HEK293 (cell line): ENCODE measurements around the gene N4BP3.

Source experiments
- FEZF1 ChIP-seq: fragments of 450-650 bp; formaldehyde crosslinking; IDR thresholded peaks from 2 replicates; pipeline ENCODE4 v1.5.1; 2016; ENCODE audit warnings: missing biosample characterization, missing genetic modification characterization
- GFI1B ChIP-seq: fragments of 450-650 bp; formaldehyde crosslinking; IDR thresholded peaks from 2 replicates; pipeline ENCODE4 v1.5.1; 2016; ENCODE audit warnings: missing biosample characterization, missing genetic modification characterization
- GLIS2 ChIP-seq: fragments of 450-650 bp; formaldehyde crosslinking; IDR thresholded peaks from 2 replicates; pipeline ENCODE4 v1.5.1; 2016; ENCODE audit warnings: missing biosample characterization, missing genetic modification characterization
- IKZF3 ChIP-seq: fragments of 450-650 bp; IDR thresholded peaks from 2 replicates; pipeline ENCODE4 v1.5.0; 2018; ENCODE audit warnings: missing biosample characterization, mild to moderate bottlenecking, missing genetic modification characterization, moderate library complexity
- KLF10 ChIP-seq: fragments of 450-650 bp; IDR thresholded peaks from 2 replicates; pipeline ENCODE4 v1.5.1; 2018; ENCODE audit warnings: missing biosample characterization, mild to moderate bottlenecking, missing genetic modification characterization
- OSR2 ChIP-seq: fragments of 450-650 bp; formaldehyde crosslinking; IDR thresholded peaks from 2 replicates; pipeline ENCODE4 v1.5.1; 2016; ENCODE audit warnings: missing biosample characterization, missing genetic modification characterization
- PATZ1 ChIP-seq: fragments of 450-650 bp; formaldehyde crosslinking; IDR thresholded peaks from 2 replicates; pipeline ENCODE4 v1.5.1; 2016; ENCODE audit warnings: missing biosample characterization, missing genetic modification characterization
- SCRT1 ChIP-seq: fragments of 450-650 bp; formaldehyde crosslinking; IDR thresholded peaks from 2 replicates; pipeline ENCODE4 v1.5.1; 2016; ENCODE audit warnings: missing biosample characterization, missing genetic modification characterization, borderline replicate concordance
- SCRT2 ChIP-seq: fragments of 450-650 bp; formaldehyde crosslinking; IDR thresholded peaks from 2 replicates; pipeline ENCODE4 v1.5.1; 2016; ENCODE audit warnings: missing biosample characterization, missing genetic modification characterization
- TSHZ1 ChIP-seq: fragments of 450-650 bp; formaldehyde crosslinking; IDR thresholded peaks from 2 replicates; pipeline ENCODE4 v1.5.1; 2016; ENCODE audit warnings: missing biosample characterization, missing genetic modification characterization, borderline replicate concordance
- ZBTB10 ChIP-seq: fragments of 450-650 bp; formaldehyde crosslinking; IDR thresholded peaks from 2 replicates; pipeline ENCODE4 v1.5.1; 2016; ENCODE audit warnings: missing biosample characterization, missing genetic modification characterization
- ZBTB48 ChIP-seq: fragments of 450-650 bp; formaldehyde crosslinking; IDR thresholded peaks from 2 replicates; pipeline ENCODE4 v1.5.1; 2016; ENCODE audit warnings: missing biosample characterization, missing genetic modification characterization
- ZBTB8A ChIP-seq: fragments of 450-650 bp; formaldehyde crosslinking; IDR thresholded peaks from 2 replicates; pipeline ENCODE4 v1.5.1; 2016; ENCODE audit warnings: missing biosample characterization, missing genetic modification characterization
- ZEB2 ChIP-seq: fragments of 450-650 bp; formaldehyde crosslinking; IDR thresholded peaks from 2 replicates; pipeline ENCODE4 v1.5.1; 2016; ENCODE audit warnings: missing biosample characterization, missing genetic modification characterization
- ZIC2 ChIP-seq: fragments of 450-650 bp; formaldehyde crosslinking; IDR thresholded peaks from 2 replicates; pipeline ENCODE4 v1.5.1; 2016; ENCODE audit warnings: missing biosample characterization, missing genetic modification characterization
- ZNF10 ChIP-seq: fragments of 450-650 bp; formaldehyde crosslinking; IDR thresholded peaks from 2 replicates; pipeline ENCODE4 v1.5.1; 2017; ENCODE audit warnings: missing biosample characterization, missing genetic modification characterization
- ZNF132 ChIP-seq: fragments of 450-650 bp; formaldehyde crosslinking; IDR thresholded peaks from 2 replicates; pipeline ENCODE4 v1.5.1; 2017; ENCODE audit warnings: missing biosample characterization, missing genetic modification characterization, borderline replicate concordance
- ZNF18 ChIP-seq: fragments of 450-650 bp; formaldehyde crosslinking; IDR thresholded peaks from 2 replicates; pipeline ENCODE4 v1.5.1; 2016; ENCODE audit warnings: missing biosample characterization, missing genetic modification characterization
- ZNF248 ChIP-seq: fragments of 450-650 bp; formaldehyde crosslinking; IDR thresholded peaks from 2 replicates; pipeline ENCODE4 v1.5.1; 2017; ENCODE audit warnings: missing biosample characterization, missing genetic modification characterization
- ZNF354C ChIP-seq: fragments of 450-650 bp; formaldehyde crosslinking; IDR thresholded peaks from 2 replicates; pipeline ENCODE4 v1.5.1; 2016; ENCODE audit warnings: missing biosample characterization, missing genetic modification characterization, low read depth, borderline replicate concordance
- ZNF394 ChIP-seq: fragments of 450-650 bp; formaldehyde crosslinking; IDR thresholded peaks from 2 replicates; pipeline ENCODE4 v1.5.1; 2016; ENCODE audit warnings: missing biosample characterization, missing genetic modification characterization, mild to moderate bottlenecking, moderate library complexity, borderline replicate concordance
- ZNF416 ChIP-seq: fragments of 450-650 bp; formaldehyde crosslinking; IDR thresholded peaks from 2 replicates; pipeline ENCODE4 v1.5.1; 2016; ENCODE audit warnings: missing biosample characterization, missing genetic modification characterization
- ZNF561 ChIP-seq: fragments of 450-650 bp; IDR thresholded peaks from 2 replicates; pipeline ENCODE4 v1.5.1; 2018; ENCODE audit warnings: missing biosample characterization, missing genetic modification characterization, borderline replicate concordance
- ZNF596 ChIP-seq: fragments of 450-650 bp; IDR thresholded peaks from 2 replicates; pipeline ENCODE4 v1.5.0; 2018; ENCODE audit warnings: missing biosample characterization, mild to moderate bottlenecking, missing genetic modification characterization, moderate library complexity
- ZNF610 ChIP-seq: fragments of 450-650 bp; formaldehyde crosslinking; IDR thresholded peaks from 2 replicates; pipeline ENCODE4 v1.5.1; 2016; ENCODE audit warnings: missing biosample characterization, missing genetic modification characterization, borderline replicate concordance
- ZNF747 ChIP-seq: fragments of 450-650 bp; formaldehyde crosslinking; IDR thresholded peaks from 2 replicates; pipeline ENCODE4 v1.5.1; 2016; ENCODE audit warnings: missing biosample characterization, missing genetic modification characterization
- ZSCAN30 ChIP-seq: fragments of 450-650 bp; IDR thresholded peaks from 2 replicates; pipeline ENCODE4 v1.5.1; 2018; ENCODE audit warnings: missing biosample characterization, mild to moderate bottlenecking, missing genetic modification characterization, moderate library complexity
- ZXDB ChIP-seq: fragments of 450-650 bp; formaldehyde crosslinking; IDR thresholded peaks from 2 replicates; pipeline ENCODE4 v1.5.1; 2016; ENCODE audit warnings: missing biosample characterization, missing genetic modification characterization

The N4BP3 gene

GRCh38 chr5:178120607-178121357 lies 7.5 kb downstream of the N4BP3 start (continued):
- peak; percentile 33; the same call in 1 of the 2 replicates for TF ChIP-seq TSHZ1 (tag by site-specific recombination)
- peak; percentile 79 for TF ChIP-seq GLIS2 (tag by site-specific recombination)
- peak; percentile 79; the same call in 1 of the 2 replicates for TF ChIP-seq ZSCAN30 (tag by site-specific recombination)
- TF ChIP-seq IKZF3, result peak; percentile 34; the same call in 1 of the 2 replicates
- peak; percentile 79 for TF ChIP-seq SCRT2
- TF ChIP-seq OSR2 (tag by site-specific recombination), result 0 out of 2 replicates have a peak, but pooled peaks have one; percentile 18
- peak; percentile 94 for TF ChIP-seq ZNF10 (tag by site-specific recombination)
- TF ChIP-seq KLF10 (tag by site-specific recombination), result peak; percentile 20; the same call in 1 of the 2 replicates
- TF ChIP-seq ZBTB10 (tag by site-specific recombination), result 0 out of 2 replicates have a peak, but pooled peaks have one; percentile 12
- no peak for TF ChIP-seq FEZF1 (tag by site-specific recombination)
- TF ChIP-seq ZBTB48 (tag by site-specific recombination), result peak; percentile 24; the same call in 1 of the 2 replicates
- peak; percentile 47 for TF ChIP-seq SCRT1 (tag by site-specific recombination)
- no peak for TF ChIP-seq ZNF354C (tag by site-specific recombination)
- no peak for TF ChIP-seq ZNF596 (tag by site-specific recombination)
- TF ChIP-seq GFI1B (tag by site-specific recombination), result no peak
- TF ChIP-seq ZEB2 (tag by site-specific recombination), result peak; percentile 51; the same call in 1 of the 2 replicates
- no peak for TF ChIP-seq ZNF132 (tag by site-specific recombination)
- peak; percentile 44; the same call in 1 of the 2 replicates for TF ChIP-seq ZNF394 (tag by site-specific recombination)
- no peak for TF ChIP-seq ZNF248 (tag by site-specific recombination)
- peak; percentile 82; the same call in 1 of the 2 replicates for TF ChIP-seq ZNF561 (tag by site-specific recombination)
- TF ChIP-seq ZNF610, result peak; percentile 99
- TF ChIP-seq ZXDB, result peak; percentile 31; the same call in 1 of the 2 replicates
- peak; percentile 77 for TF ChIP-seq ZBTB8A
- TF ChIP-seq PATZ1 (tag by site-specific recombination), result peak; percentile 67
- TF ChIP-seq ZNF747, result no peak
- peak; percentile 89 for TF ChIP-seq ZIC2 (tag by site-specific recombination)
- no peak for TF ChIP-seq ZNF18 (tag by site-specific recombination)
- TF ChIP-seq ZNF416 (tag by site-specific recombination), result no peak
